Activated naive CD8-positive, alpha-beta T cell treated with anti-CD3 and anti-CD28 coated beads, Interleukin-2, amount 50 U/mL, for 16 hours (primary cell): ENCODE data around the gene PLA2G4E.

Experiments used
- DNase-seq: peaks from one replicate; pipeline ENCODE4 v3.0.0-alpha.2; 2020; ENCODE audit warnings: low read depth, low spot score

Gene PLA2G4E

GRCh38 chr15:41978534-41978933 is 42.3 kb downstream of the PLA2G4E start:
- DNase-seq: no peak

DNA sequence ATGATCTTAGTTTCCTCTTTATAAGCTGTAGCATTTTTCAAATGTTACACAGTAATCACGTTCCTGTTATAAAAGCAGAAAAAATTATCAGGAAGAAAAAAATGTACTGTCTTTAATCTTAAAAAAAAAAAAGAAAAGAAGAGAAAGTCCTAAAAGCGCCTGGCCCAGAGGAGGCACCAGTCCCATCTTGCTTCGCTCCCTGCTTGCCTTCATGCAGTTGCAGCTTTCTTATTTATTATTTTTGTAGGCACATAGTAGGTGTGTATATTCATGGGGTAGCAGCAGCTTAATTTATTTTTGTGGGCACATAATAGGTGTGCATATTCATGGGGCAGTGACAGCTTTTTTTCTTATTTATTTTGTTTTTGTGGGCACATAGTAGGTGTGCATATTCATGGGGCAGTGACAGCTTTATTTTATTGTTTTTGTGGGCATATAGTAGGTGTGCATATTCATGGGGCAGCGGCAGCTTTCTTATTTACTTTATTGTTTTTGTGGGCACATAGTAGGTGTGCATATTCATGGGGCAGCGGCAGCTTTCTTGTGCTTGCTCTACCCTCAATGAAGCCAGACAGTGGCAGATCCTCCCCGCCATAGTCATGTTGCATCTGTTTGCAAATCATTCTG is 43.0 kb downstream of the PLA2G4E start:
- no peak for DNase-seq

- DNase-seq: no peak
Observed at GRCh38 chr15:41975669-41976068, 45.2 kb downstream of the PLA2G4E start.

DNA sequence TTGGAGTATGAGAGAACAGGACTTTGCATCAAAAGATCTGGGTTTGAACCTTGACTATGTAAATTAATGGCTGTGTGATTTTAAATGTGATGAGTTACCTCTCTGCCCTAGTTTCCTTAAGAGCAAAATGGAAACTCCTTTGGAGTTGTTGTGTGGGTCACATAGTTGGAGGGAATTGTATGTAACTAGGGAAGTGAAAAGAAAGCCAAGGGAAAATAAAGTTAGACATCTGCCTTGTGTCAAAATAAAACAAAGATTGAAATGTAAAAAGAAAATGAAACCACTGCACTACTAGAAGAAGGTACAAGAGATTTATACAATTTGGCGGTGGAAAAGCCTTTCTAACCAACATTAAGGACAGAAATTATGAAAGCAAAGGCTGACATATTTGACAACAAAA is 46.8 kb downstream of the PLA2G4E start:
- no peak for DNase-seq

DNA sequence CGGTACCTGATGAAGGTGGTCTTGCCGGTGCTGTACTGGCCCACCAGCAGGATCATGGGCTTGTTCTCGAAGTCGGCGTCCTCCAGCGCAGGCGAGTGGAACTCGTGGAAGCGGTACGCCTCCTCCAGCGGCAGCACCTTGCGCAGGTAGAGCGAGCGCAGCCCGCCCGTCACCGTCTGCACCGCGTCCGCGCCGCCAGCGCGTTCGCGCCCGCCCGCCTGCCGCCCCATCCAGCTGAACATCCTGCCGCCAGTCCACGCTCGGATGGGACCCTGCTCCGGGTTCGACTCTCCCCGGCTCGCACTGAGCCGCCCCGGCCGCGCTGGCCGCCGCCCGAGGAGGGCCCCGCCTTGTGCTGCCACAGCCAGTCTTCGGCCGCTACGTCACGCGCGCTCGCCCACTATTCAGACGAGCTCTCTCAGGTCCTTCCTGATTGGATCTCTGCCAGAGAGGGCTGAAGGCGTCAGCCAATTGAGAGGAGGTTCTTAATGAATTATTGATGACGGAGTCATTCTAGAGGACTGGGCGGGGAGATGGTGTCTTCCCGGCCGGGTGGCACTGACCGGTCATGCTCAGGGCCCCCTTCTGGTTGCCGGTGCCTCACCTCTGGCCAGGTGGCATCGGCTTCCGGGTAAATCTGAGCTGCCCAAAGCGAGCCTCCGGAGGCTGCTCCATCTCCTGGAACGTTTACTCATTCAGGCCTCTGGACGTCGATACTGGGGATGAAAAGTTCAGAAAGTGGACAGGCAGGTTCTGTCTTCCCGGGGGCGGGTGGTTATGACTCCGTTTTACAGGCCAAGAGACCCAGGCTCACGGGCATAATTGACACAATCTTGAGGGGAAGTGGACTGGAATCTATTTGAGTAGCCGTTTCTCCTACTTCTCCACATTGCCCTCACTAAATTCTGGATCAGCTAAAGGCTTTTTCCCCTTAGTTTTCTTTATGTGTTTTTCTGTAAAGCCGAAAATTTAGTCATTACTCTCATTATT is 48.3 kb downstream of the PLA2G4E start, which contains the start of gene EHD4:
TSS of gene EHD4 (minus strand) at position 305 of the 990 bp plus-strand sequence. CDS start at position 242, 63 bp downstream.
- DNase-seq: peak; percentile 86

DNA sequence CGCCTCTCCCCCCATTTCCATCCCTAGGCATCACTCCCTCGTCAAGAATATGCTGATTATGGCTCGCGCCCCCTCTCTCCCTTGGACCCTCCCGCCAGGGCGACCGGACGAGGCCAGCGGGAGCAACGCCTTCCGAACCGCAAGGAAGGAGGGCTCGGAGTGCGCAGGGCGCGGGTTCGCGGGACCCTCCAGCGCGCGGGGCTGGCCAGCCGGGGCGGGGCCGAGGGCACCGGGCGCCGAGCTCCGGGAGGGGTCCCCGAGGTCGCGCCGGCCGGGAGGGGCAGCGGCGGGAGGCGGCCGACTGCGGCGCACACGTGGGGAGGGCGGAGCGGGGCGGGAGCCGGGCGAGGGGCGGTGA is 49.0 kb downstream of the PLA2G4E start:
- DNase-seq: no peak

DNA sequence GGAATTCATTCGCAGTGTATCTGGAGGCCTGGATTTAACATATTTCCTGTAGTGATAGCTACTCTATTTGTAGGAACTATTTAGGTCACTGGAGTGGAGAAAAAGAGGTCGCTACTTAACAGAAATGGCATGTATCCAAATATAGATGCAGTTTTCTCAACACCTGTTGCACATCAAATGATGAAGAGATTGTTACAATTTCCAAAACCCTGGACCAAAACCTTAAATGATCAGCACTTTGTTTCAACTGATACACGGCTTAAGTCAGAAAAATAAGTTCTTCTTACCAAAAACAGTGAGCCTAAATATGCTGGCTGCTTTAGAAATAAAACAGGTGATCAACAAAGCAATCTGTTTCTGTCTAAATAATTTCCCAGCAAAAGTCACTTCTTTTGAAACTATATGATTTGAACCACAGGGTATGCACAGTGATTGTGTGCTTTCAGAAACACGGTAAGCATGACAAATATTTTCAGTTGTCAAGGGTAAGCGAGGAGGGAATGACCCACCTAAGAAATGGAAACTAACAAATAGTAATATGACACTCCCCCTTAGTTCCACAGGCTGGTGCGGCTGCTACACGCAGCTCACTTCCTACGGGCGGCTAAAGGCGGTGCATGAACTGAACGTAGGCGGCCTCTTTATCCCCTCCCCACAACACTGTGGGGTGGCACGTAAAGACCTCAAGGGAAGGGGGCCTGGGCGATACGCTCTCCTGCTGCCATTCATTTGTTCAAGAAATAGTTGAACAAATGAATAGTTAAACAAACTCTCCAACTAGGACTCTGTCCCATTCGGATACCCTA is 49.5 kb downstream of the PLA2G4E start:
- DNase-seq: peak; percentile 47

- no peak for DNase-seq
Observed at GRCh38 chr15:41970456-41970855, 50.4 kb downstream of the PLA2G4E start.

DNA sequence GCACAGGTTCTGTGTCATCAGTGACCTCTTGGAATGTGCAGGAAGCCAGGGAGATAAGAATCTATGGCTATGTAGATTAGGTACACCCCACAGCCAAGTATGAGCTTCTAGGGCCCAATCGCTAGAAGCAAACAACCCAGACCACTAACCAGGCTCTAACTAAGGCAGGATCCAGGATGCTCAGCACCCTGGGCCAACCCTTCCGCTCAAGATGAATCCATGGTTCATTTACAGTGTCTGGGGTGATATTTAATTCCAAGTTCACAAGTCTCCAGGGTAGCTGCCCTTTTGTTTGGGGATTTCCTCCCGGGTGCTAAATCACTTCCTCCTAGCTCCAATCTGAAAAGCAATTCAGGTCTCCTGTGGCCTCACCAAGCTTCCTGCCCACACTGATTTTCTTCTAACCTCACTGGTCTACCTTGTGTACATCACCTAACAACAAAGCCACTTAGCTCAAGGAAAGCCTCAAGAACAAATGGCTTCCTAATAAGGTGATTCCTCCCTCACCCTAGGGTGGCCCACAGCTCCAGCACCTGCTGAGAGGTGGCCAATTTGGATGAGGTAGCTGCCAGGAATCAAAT is 50.9 kb downstream of the PLA2G4E start:
- DNase-seq: no peak

GRCh38 chr15:41968701-41969100 is 52.1 kb downstream of the PLA2G4E start:
- no peak for DNase-seq

- no peak for DNase-seq
Observed at GRCh38 chr15:41967506-41968206, 53.2 kb downstream of the PLA2G4E start.

- no peak for DNase-seq
Observed at GRCh38 chr15:41966920-41967465, 53.8 kb downstream of the PLA2G4E start.

DNA sequence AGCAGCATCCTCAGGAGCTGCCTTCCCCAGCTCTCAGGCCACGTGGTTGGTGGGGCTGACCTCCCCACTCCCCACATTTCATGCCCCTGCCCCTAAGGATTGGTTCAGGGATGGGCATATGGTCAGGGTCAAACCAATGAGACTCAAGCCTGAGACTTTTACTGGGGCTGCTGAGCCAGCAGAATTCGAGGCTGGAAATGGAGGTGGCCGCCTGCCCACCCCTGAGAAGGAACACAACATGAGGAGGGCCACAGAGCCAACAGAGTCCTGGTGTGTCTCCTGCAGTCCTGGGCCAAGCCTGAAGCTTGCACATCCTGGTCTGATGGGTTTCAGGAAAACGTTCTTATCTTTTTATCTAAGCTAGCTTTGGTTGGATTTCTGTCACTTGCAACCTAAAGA is 54.4 kb downstream of the PLA2G4E start:
- no peak for DNase-seq

DNA sequence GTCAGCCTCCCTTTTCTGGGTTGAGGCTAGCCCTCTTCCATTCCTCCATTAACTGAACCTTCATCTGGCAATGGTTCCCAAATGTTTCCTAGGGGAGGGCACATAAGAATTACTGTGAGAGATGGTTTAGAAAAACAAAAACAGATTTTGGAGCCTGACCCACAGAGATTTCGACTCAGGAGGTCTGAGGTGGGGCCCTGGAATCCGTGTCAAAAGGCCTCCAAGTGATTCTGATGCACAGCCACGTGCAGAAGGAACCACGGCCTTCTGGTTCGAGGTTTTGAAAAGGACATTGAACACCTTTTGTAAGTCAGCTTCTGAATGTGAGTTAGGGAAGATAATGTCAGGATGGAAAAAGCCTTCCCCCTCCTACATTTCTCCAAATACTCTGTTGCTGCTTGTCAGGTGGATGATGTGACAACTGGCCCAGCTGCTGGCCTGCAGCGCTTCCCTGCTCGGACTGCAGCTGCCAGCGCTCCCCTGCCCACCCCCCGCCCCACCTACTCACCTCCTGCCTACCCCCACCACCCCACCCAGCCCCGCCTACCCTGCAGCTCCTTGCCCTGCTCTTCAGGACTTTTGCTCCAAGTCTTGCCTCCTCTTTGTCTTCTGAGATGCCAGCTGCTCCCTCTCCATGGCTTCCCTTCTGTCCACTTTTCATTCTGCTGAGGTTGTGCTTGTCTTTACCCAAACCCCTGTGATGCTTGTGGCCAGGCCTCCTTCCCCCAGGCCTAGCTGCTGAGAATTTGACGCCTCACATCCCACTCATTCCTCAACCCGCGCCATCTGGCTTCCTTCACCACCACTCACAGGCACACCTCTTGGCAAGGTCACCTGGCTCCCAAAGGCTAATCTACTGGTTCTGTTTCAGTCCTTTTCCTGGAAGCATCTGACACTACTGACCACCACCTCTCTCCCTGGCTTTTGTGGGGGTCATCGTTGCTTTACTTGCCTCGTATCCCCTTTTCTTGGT is 55.1 kb downstream of the PLA2G4E start:
- no peak for DNase-seq

DNA sequence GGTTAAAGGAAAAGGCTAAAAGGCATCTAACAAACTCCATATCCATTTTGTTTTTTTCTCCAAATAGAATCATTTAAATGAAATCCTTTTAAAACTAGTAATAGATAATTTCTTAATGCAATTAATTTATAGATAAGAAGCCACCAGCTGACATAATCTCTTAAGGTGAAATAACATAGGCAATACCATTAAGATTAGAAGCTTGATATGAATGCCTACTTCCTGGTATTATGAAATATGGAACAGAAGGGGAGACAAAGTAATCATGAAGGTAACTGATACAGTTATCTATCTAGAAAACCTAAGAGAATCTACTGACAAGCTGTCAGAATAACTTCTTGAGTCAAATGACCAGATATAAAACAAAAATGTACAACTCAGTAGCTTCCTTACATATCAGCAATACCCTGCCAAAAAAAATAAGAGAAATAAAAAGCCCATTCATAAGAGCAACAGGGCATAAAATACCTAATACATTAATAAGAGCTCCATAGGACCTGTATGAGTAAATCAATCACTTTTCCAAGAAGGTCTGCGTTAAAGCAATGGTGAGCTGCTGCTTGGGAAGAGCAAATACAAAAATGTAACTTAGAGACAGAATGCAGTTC is 59.1 kb downstream of the PLA2G4E start:
- DNase-seq: no peak

DNA sequence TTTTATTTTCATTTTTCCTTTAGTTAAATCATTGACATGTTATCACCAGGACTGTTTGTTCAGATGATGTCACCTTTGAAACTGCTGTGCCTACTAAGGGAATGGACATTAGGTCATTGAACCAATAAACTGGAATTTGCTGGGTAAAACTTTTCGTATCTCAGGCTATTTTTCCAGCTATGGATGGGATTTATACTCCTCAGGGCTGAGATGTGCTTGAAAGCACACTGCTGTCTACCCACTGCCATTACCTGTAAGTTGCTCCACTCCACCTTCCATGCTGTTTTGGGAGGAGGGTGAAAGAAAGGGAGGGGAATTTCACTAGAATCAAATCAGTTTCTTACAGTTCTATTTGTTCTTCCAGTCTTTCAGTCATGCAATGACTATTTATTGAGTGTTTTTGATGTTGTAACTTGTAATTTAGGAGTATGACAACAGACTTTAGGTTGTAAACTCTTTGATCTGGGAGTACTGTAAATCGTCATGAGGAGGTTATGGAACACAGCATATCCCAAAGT is 59.8 kb downstream of the PLA2G4E start:
- DNase-seq: no peak

DNA sequence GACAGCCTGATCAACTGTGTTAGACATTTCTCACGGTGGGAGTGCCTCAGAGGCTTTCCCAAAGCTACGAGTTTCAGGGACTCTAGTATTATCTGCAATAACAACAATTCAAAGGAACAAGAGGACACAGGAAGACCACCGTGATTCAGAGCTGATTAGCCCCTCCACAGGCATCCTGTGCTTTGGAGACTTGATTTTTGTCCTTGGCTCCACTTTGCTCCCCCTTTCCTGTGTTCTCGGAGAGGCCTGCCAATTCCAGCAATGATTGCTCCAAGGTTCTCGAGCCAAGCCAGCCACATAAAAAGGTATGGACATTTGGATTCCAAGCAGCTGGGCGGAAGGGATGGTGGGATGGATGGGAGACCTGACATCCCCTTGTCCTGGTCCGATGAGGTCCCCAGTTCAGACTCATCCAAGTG is 62.8 kb downstream of the PLA2G4E start:
- DNase-seq: no peak

DNA sequence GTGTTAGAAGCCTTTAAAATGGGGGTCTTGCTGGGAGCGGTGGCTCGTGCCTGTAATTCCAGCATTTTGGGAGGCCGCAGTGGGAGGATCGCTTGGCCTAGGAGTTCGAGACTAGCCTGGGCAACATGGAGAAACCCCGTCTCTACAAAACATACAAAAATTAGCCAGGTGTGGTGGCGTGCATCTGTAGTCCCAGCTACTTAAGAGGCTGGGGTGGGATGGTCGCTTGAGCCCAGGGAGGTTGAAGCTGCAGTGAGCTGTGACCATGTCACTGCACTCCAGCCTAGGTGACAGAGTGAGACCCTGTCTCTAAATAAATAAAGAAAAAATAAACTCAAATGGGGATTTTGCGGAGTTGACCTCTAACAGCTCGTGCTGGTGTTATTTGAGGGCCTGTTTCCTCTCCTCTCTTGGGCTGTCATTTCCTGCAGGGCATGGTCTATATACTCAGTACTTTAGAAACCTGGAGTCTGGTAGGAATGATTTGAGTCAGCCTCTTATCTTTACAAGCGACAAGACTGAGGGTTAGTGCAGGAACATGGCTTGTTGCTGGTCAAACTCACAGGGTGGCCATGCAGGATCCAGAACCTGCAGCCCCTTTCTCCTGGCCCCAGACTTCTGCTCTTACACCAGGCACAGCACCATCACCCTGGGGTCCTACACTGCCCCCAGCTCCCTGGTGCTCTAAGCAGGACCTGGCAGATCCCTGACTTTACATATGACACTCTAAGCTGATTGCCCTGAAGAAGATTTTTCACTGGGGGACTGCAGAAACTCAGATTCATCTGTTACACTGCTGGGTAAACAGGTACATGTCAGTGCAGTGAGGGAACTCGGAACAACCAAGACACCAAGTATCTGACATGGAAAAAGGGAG is 63.6 kb downstream of the PLA2G4E start:
- no peak for DNase-seq
